GM10266 (cell line): ENCODE results near the gene SLC11A1.

ENCODE experiments used
- DNase-seq: peaks from one replicate; pipeline ENCODE4 v3.0.0; 2012; ENCODE audit errors: extremely low spot score
- CTCF ChIP-seq: IDR thresholded peaks from 2 replicates; pipeline ENCODE4 v1.5.1; 2012; ENCODE audit warnings: mild to moderate bottlenecking, low read depth; ENCODE audit not compliant: control insufficient read depth, insufficient read depth; ENCODE audit errors: missing control alignments

The SLC11A1 gene

GRCh38 chr2:218386505-218387368 lies 4.7 kb downstream of the SLC11A1 start:
- no peak for DNase-seq
- TF ChIP-seq CTCF = no peak

- no peak for TF ChIP-seq CTCF
- no peak for DNase-seq
Observed at GRCh38 chr2:218387369-218388194, 5.5 kb downstream of the SLC11A1 start.

GRCh38 chr2:218389333-218390150 lies 7.5 kb downstream of the SLC11A1 start:
- DNase-seq = no peak
- no peak for TF ChIP-seq CTCF

- TF ChIP-seq CTCF = no peak
- no peak for DNase-seq
Observed at GRCh38 chr2:218391202-218391601, 9.1 kb downstream of the SLC11A1 start.

GRCh38 chr2:218392459-218392858 lies 10.4 kb downstream of the SLC11A1 start:
- no peak for TF ChIP-seq CTCF
- DNase-seq = no peak

GRCh38 chr2:218392891-218393462 lies 10.9 kb downstream of the SLC11A1 start:
- TF ChIP-seq CTCF = no peak

More at GRCh38 chr2:218392891-218393462, 10.9 kb downstream of the SLC11A1 start:
- DNase-seq = no peak
